SK-N-SH treated with all-trans-retinoic acid at 6 μM for 48 hours (cell line): ENCODE data around the gene TPH2.

Source experiments
- ATAC-seq: fragments of 200-7000 bp; cut with Tn5 transposase; 3 replicates; pipeline ENCODE4 v1.9.1; 2020; ENCODE audit warnings: mild to moderate bottlenecking, moderate library complexity
- ARNTL ChIP-seq: fragments of 450-650 bp; formaldehyde crosslinking; IDR thresholded peaks from 2 replicates; pipeline ENCODE4 v1.5.0; 2020; ENCODE audit warnings: low read depth, mild to moderate bottlenecking, moderate library complexity, borderline replicate concordance
- BACH2 ChIP-seq: fragments of 250-450 bp; sonication (Bioruptor Pico); IDR thresholded peaks from 2 replicates; pipeline ENCODE4 v1.9.0; 2021; ENCODE audit warnings: mild to moderate bottlenecking, borderline replicate concordance
- CSDC2 ChIP-seq: fragments of 250-450 bp; sonication (Bioruptor Pico); IDR thresholded peaks from 2 replicates; pipeline ENCODE4 v1.5.0; 2020; ENCODE audit warnings: mild to moderate bottlenecking, moderate library complexity
- CSRNP3 ChIP-seq: fragments of 250-450 bp; sonication (Bioruptor Pico); IDR thresholded peaks from 2 replicates; pipeline ENCODE4 v1.5.1; 2021; ENCODE audit warnings: mild to moderate bottlenecking, moderate library complexity
- GLIS3 ChIP-seq: fragments of 250-450 bp; sonication (Bioruptor Pico); IDR thresholded peaks from 2 replicates; pipeline ENCODE4 v1.5.0; 2020; ENCODE audit warnings: mild to moderate bottlenecking, moderate library complexity
- ISL1 ChIP-seq: fragments of 250-450 bp; sonication (Bioruptor Pico); IDR thresholded peaks from 2 replicates; pipeline ENCODE4 v2.1.2; 2022; ENCODE audit warnings: mild to moderate bottlenecking, moderate library complexity
- OSR1 ChIP-seq: fragments of 250-450 bp; sonication (Bioruptor Pico); IDR thresholded peaks from 2 replicates; pipeline ENCODE4 v1.8.0; 2022; ENCODE audit warnings: moderate library complexity, mild to moderate bottlenecking, inconsistent platforms
- PPARA ChIP-seq: fragments of 250-450 bp; sonication (Bioruptor Pico); IDR thresholded peaks from 2 replicates; pipeline ENCODE4 v1.5.0; 2020; ENCODE audit warnings: mild to moderate bottlenecking, borderline replicate concordance
- RARB ChIP-seq: fragments of 250-450 bp; sonication (Bioruptor Pico); IDR thresholded peaks from 2 replicates; pipeline ENCODE4 v1.8.0; 2021; ENCODE audit warnings: mild to moderate bottlenecking, moderate library complexity
- SNAI2 ChIP-seq: fragments of 250-450 bp; sonication (Bioruptor Pico); IDR thresholded peaks from 2 replicates; pipeline ENCODE4 v1.5.0; 2020; ENCODE audit warnings: mild to moderate bottlenecking, moderate library complexity
- TCF4 ChIP-seq: fragments of 250-450 bp; sonication (Bioruptor Pico); IDR thresholded peaks from 2 replicates; pipeline ENCODE4 v1.8.0; 2021; ENCODE audit warnings: mild to moderate bottlenecking, moderate library complexity, borderline replicate concordance
- TOX ChIP-seq: fragments of 250-450 bp; sonication (Bioruptor Pico); IDR thresholded peaks from 2 replicates; pipeline ENCODE4 v1.8.0; 2021; ENCODE audit warnings: mild to moderate bottlenecking, moderate library complexity, borderline replicate concordance
- ZFP3 ChIP-seq: fragments of 250-450 bp; sonication (Bioruptor Pico); IDR thresholded peaks from 2 replicates; pipeline ENCODE4 v1.5.0; 2020; ENCODE audit warnings: mild to moderate bottlenecking, moderate library complexity
- ZNF565 ChIP-seq: fragments of 450-650 bp; formaldehyde crosslinking; conservative IDR thresholded peaks from 2 replicates; pipeline ENCODE4 v1.5.0; 2020; ENCODE audit warnings: low read depth, mild to moderate bottlenecking, moderate library complexity
- ZNF70 ChIP-seq: fragments of 450-650 bp; formaldehyde crosslinking; IDR thresholded peaks from 2 replicates; pipeline ENCODE4 v1.5.0; 2020; ENCODE audit warnings: mild to moderate bottlenecking, moderate library complexity
- ZNF8 ChIP-seq: fragments of 450-650 bp; formaldehyde crosslinking; IDR thresholded peaks from 2 replicates; pipeline ENCODE4 v1.5.0; 2020; ENCODE audit warnings: mild to moderate bottlenecking, moderate library complexity
- TF ChIP-seq, protein P1 (sequence below): fragments of 250-450 bp; sonication (Bioruptor Pico); IDR thresholded peaks from 2 replicates; pipeline ENCODE4 v1.5.0; 2020; ENCODE audit warnings: mild to moderate bottlenecking, moderate library complexity
- TF ChIP-seq, protein P2 (sequence below): fragments of 250-450 bp; sonication (Bioruptor Pico); IDR thresholded peaks from 2 replicates; pipeline ENCODE4 v1.5.1; 2020; ENCODE audit warnings: low read depth, mild to moderate bottlenecking, moderate library complexity
- TF ChIP-seq, protein P3 (sequence below): fragments of 250-450 bp; sonication (Bioruptor Pico); IDR thresholded peaks from 2 replicates; pipeline ENCODE4 v1.8.0; 2020; ENCODE audit warnings: mild to moderate bottlenecking, moderate library complexity, borderline replicate concordance

TPH2 gene

GRCh38 chr12:72031066-72031465 lies 92.4 kb downstream of the TPH2 start:
- TF ChIP-seq, protein P1, sequence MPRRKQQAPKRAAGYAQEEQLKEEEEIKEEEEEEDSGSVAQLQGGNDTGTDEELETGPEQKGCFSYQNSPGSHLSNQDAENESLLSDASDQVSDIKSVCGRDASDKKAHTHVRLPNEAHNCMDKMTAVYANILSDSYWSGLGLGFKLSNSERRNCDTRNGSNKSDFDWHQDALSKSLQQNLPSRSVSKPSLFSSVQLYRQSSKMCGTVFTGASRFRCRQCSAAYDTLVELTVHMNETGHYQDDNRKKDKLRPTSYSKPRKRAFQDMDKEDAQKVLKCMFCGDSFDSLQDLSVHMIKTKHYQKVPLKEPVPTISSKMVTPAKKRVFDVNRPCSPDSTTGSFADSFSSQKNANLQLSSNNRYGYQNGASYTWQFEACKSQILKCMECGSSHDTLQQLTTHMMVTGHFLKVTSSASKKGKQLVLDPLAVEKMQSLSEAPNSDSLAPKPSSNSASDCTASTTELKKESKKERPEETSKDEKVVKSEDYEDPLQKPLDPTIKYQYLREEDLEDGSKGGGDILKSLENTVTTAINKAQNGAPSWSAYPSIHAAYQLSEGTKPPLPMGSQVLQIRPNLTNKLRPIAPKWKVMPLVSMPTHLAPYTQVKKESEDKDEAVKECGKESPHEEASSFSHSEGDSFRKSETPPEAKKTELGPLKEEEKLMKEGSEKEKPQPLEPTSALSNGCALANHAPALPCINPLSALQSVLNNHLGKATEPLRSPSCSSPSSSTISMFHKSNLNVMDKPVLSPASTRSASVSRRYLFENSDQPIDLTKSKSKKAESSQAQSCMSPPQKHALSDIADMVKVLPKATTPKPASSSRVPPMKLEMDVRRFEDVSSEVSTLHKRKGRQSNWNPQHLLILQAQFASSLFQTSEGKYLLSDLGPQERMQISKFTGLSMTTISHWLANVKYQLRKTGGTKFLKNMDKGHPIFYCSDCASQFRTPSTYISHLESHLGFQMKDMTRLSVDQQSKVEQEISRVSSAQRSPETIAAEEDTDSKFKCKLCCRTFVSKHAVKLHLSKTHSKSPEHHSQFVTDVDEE (CRISPR knock-in tag), result no peak
- TF ChIP-seq ZNF8 (CRISPR knock-in tag) (no peak), ISL1 (CRISPR knock-in tag) (no peak), ZNF70 (CRISPR knock-in tag) (no peak), CSDC2 (CRISPR knock-in tag) (no peak), ZFP3 (CRISPR knock-in tag) (no peak), CSRNP3 (CRISPR knock-in tag) (no peak), OSR1 (CRISPR knock-in tag) (no peak), PPARA (CRISPR knock-in tag) (no peak), SNAI2 (no peak), ZNF565 (no peak), TCF4 (CRISPR knock-in tag) (no peak), GLIS3 (CRISPR knock-in tag) (no peak), BACH2 (CRISPR knock-in tag) (no peak), RARB (CRISPR knock-in tag) (no peak)
- TF ChIP-seq, protein P2, sequence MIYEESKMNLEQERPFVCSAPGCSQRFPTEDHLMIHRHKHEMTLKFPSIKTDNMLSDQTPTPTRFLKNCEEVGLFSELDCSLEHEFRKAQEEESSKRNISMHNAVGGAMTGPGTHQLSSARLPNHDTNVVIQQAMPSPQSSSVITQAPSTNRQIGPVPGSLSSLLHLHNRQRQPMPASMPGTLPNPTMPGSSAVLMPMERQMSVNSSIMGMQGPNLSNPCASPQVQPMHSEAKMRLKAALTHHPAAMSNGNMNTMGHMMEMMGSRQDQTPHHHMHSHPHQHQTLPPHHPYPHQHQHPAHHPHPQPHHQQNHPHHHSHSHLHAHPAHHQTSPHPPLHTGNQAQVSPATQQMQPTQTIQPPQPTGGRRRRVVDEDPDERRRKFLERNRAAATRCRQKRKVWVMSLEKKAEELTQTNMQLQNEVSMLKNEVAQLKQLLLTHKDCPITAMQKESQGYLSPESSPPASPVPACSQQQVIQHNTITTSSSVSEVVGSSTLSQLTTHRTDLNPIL, result no peak
- ATAC-seq, result no peak

DNA sequence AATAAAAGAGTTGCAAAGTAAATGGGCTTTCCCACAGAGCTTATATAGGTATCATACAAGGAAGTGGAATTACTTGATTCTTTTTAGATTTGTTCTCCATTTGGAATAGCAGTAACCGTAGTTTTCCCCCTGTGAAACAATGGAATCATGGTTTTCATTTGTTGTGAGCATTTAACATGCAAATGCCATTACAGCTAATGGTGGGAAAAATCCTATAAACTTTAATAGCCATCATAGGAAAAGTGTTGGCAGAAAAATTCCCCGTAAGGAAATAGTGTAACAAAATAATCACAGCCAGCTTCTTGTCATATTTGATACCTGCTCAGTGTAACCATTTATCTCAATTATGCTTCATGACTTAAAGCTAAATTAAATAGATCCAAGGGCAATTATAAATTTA lies 95.3 kb downstream of the TPH2 start:
- no peak for ATAC-seq
- TF ChIP-seq, protein P3, sequence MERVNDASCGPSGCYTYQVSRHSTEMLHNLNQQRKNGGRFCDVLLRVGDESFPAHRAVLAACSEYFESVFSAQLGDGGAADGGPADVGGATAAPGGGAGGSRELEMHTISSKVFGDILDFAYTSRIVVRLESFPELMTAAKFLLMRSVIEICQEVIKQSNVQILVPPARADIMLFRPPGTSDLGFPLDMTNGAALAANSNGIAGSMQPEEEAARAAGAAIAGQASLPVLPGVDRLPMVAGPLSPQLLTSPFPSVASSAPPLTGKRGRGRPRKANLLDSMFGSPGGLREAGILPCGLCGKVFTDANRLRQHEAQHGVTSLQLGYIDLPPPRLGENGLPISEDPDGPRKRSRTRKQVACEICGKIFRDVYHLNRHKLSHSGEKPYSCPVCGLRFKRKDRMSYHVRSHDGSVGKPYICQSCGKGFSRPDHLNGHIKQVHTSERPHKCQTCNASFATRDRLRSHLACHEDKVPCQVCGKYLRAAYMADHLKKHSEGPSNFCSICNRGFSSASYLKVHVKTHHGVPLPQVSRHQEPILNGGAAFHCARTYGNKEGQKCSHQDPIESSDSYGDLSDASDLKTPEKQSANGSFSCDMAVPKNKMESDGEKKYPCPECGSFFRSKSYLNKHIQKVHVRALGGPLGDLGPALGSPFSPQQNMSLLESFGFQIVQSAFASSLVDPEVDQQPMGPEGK (CRISPR knock-in tag), result no peak
- TF ChIP-seq SNAI2, result no peak
- no peak for TF ChIP-seq TOX
- TF ChIP-seq CSRNP3 (CRISPR knock-in tag), result no peak

DNA sequence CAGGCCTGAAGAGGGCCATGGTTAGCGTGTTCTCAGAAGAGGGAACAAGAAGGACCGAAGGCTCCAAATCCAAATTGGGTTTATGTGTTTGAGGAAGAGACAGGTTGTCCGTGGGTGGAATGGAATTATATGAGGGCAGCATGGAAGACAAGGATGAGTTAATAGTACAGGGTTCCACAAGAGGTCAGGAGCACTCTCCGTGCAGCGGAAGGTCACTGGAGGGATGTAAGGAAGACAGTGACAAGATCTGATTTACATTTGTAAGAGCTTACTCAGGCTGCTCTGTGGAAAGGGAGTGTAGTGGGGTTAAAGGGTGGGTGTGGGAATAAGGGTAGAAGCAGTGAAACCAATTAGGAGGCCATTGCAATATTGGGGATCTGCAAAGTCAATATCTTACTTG lies 97.0 kb downstream of the TPH2 start:
- TF ChIP-seq ARNTL (CRISPR knock-in tag), result no peak
- TF ChIP-seq, protein P1 (CRISPR knock-in tag), result no peak
- TF ChIP-seq ZNF565, result no peak
- TF ChIP-seq TCF4 (CRISPR knock-in tag), result no peak
- TF ChIP-seq OSR1 (CRISPR knock-in tag), result no peak
- ATAC-seq, result no peak
